ENCODE measurements around the gene NDUFA7.

DNA sequence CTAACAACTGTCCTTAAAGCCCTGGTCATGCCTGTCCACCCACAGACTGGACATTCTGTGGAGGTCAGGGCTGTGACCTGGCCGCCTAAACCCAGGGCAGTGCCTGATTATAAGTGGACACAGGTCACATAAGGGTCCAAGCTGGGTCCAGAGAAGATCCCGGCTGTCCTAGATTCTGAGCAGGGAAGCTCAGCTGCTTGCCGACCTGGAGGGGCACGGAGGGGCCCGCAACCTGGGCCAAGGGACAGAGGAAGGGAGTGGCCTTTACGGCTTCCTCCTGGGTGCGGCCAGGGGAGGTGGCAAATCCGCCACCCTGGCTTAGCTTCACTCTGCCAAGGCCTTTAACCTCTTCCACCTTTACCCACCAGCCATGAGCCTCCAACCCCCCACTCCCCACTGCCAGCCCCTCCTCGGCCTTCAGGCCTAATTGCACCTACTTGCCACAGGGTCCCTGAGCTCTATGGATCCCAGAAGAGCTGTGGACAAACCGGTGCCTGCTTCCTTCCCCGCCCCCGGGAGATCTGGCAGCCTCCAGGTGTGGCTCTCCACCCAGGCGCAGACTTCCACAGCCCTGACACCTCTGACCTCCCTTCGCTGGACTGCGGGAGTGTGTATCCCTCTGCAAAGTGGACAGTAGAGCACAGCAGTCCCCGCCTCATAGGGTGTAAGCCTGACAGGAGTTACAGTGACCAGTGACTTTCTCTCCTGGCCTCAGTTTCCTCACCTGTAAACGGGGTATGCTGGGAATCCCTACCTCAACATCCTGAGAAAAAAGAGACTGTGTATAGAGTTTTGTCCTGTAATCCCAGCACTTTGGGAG lies 14.7 kb downstream of the NDUFA7 start:
- TF ChIP-seq, protein P1, sequence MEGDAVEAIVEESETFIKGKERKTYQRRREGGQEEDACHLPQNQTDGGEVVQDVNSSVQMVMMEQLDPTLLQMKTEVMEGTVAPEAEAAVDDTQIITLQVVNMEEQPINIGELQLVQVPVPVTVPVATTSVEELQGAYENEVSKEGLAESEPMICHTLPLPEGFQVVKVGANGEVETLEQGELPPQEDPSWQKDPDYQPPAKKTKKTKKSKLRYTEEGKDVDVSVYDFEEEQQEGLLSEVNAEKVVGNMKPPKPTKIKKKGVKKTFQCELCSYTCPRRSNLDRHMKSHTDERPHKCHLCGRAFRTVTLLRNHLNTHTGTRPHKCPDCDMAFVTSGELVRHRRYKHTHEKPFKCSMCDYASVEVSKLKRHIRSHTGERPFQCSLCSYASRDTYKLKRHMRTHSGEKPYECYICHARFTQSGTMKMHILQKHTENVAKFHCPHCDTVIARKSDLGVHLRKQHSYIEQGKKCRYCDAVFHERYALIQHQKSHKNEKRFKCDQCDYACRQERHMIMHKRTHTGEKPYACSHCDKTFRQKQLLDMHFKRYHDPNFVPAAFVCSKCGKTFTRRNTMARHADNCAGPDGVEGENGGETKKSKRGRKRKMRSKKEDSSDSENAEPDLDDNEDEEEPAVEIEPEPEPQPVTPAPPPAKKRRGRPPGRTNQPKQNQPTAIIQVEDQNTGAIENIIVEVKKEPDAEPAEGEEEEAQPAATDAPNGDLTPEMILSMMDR (IDR thresholded peaks at IDR 0.05; ENCODE audit: low read length) = no peak
- no peak for TF ChIP-seq EZH2 (optimal IDR thresholded peaks at IDR 0.05; ENCODE audit: low read depth, low read length)
